ENCODE results near the gene PSMG1.

GRCh38 chr21:39209334-39209688, 26.1 kb upstream of the PSMG1 start:
- TF ChIP-seq CTCF (IDR thresholded peaks at IDR 0.05; ENCODE audit: control extremely low read depth in 1 of 3, insufficient read depth in 1 of 3, low read depth in 1 of 3, low read length in 3 of 3) (no peak), CEBPB (IDR thresholded peaks at IDR 0.05; ENCODE audit: low read depth, low read length) (no peak), BRCA1 (IDR thresholded peaks at IDR 0.05; ENCODE audit: low read depth, low read length) (no peak)
- TF ChIP-seq, protein P1, sequence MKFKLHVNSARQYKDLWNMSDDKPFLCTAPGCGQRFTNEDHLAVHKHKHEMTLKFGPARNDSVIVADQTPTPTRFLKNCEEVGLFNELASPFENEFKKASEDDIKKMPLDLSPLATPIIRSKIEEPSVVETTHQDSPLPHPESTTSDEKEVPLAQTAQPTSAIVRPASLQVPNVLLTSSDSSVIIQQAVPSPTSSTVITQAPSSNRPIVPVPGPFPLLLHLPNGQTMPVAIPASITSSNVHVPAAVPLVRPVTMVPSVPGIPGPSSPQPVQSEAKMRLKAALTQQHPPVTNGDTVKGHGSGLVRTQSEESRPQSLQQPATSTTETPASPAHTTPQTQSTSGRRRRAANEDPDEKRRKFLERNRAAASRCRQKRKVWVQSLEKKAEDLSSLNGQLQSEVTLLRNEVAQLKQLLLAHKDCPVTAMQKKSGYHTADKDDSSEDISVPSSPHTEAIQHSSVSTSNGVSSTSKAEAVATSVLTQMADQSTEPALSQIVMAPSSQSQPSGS (IDR thresholded peaks at IDR 0.05; ENCODE audit: low read length) = no peak

Data from H1 (cell line).